K562 (cell line): Measurements from ENCODE around the gene ARHGEF40. TPM values are rescaled to one million over a fixed set of nuclear protein-coding genes. Genes with fewer than 3 reads are reported as not detected.

ENCODE experiments used
- ATAC-seq: fragments of 200-7000 bp; cut with Tn5 transposase; 3 replicates; pipeline ENCODE4 v1.9.1; 2020; ENCODE audit warnings: moderate library complexity
- BruUV-seq: library from RNA; stranded (reverse); fragments of 400-500 nt; replicated peaks from 2 replicates; lab custom pipeline; 2021; lab: Mats Ljungman, UMichigan
- CTCF ChIA-PET: fragments of 300-600 bp; formaldehyde crosslinking; extraction: SDS; loops from one replicate; lab custom pipeline; 2021; ENCODE audit warnings: low intra/inter-chr PET ratio; lab: Yijun Ruan, JAX
- POLR2A ChIA-PET: fragments of 300-600, 350-650 bp; sonication (Branson Sonifier 250); formaldehyde crosslinking; extraction: SDS; loops from one replicate; lab custom pipeline; 2021; ENCODE audit warnings: antibody characterized with exemption, inconsistent platforms; lab: Yijun Ruan, JAX
- DNase-seq, 4 experiments: peaks; one replicate each; pipeline versions ENCODE4 v3.0.0 to v3.0.0-alpha.2; 2011 to 2018; ENCODE audit warnings: low spot score in 3 of 4, mixed read lengths in 3 of 4; ENCODE audit errors: extremely low read depth in 1 of 4
- FAIRE-seq: peaks from 2 replicates; lab custom pipeline; 2011; peaks lifted over from hg19 to GRCh38; lab: Jason Lieb, UNC
- H2AFZ ChIP-seq: 2 replicates; pipeline ENCODE4 v1.6.0; 2011; ENCODE audit warnings: low read depth, low read length, control low read depth, inconsistent platforms
- H3K27ac ChIP-seq: fragments of 200-600 bp; 3 replicates; pipeline ENCODE4 v1.8.0; 2011; ENCODE audit warnings: low read depth, mild to moderate bottlenecking, control low read depth, inconsistent platforms, low read length, moderate library complexity, mixed read lengths; ENCODE audit errors: extremely low read depth
- H3K27me3 ChIP-seq, 2 experiments: fragments of 300-600 bp in 1 of 2; 2 replicates in 1 of 2; 3 replicates in 1 of 2; pipeline versions ENCODE4 v1.6.0 to v1.8.0; 2011; ENCODE audit warnings: inconsistent platforms in 2 of 2, low read length in 2 of 2, mild to moderate bottlenecking in 1 of 2, mixed read lengths in 1 of 2, moderate library complexity in 1 of 2; ENCODE audit not compliant: control insufficient read depth in 2 of 2, insufficient read depth in 2 of 2
- H3K36me3 ChIP-seq: fragments of 300-600 bp; 3 replicates; pipeline ENCODE4 v1.8.0; 2011; ENCODE audit warnings: mild to moderate bottlenecking, low read length, inconsistent platforms; ENCODE audit not compliant: control insufficient read depth, insufficient read depth
- H3K4me1 ChIP-seq, 2 experiments: fragments of 200-600 bp in 1 of 2; replicated peaks in 1 of 2; 2 replicates in 1 of 2; 3 replicates in 1 of 2; pipeline versions ENCODE4 v1.5.1 to v1.8.0; 2011; ENCODE audit warnings: inconsistent platforms in 2 of 2, low read length in 2 of 2, mild to moderate bottlenecking in 1 of 2, mixed read lengths in 1 of 2, moderate library complexity in 1 of 2; ENCODE audit not compliant: control insufficient read depth in 2 of 2, insufficient read depth in 2 of 2
- H3K4me2 ChIP-seq: 2 replicates; pipeline ENCODE4 v1.6.1; 2011; ENCODE audit warnings: low read length, control low read depth, inconsistent platforms, mixed read lengths; ENCODE audit not compliant: insufficient read depth
- H3K4me3 ChIP-seq: fragments of 200-600 bp; sonication (generic), shearing (Covaris generic); 2 replicates; pipeline ENCODE4 v1.5.1; 2016; ENCODE audit warnings: control low read depth, inconsistent platforms
- H3K79me2 ChIP-seq: fragments of 200-600 bp; 3 replicates; pipeline ENCODE4 v1.8.0; 2011; ENCODE audit warnings: low read length, inconsistent platforms; ENCODE audit not compliant: control insufficient read depth, insufficient read depth
- H3K9ac ChIP-seq, 2 experiments: 2 replicates each; pipeline versions ENCODE4 v1.6.0 to v1.6.1; 2011; ENCODE audit warnings: low read depth in 2 of 2, low read length in 2 of 2, control low read depth in 1 of 2, inconsistent platforms in 1 of 2, mild to moderate bottlenecking in 1 of 2, mixed read lengths in 1 of 2; ENCODE audit not compliant: insufficient read depth in 1 of 2
- H3K9me1 ChIP-seq: one replicate; pipeline ENCODE4 v1.6.0; 2011; ENCODE audit warnings: inconsistent platforms, mild to moderate bottlenecking, low read length, moderate library complexity; ENCODE audit not compliant: control insufficient read depth, insufficient read depth
- H3K9me3 ChIP-seq: replicated peaks from 2 replicates; pipeline ENCODE4 v1.5.1; 2011; ENCODE audit warnings: low read depth, low read length, inconsistent platforms; ENCODE audit not compliant: control insufficient read depth, insufficient read depth
- H4K20me1 ChIP-seq: replicated peaks from 2 replicates; pipeline ENCODE4 v1.6.1; 2011; ENCODE audit warnings: low read length, inconsistent platforms, mixed read lengths; ENCODE audit not compliant: control insufficient read depth, insufficient read depth
- BRF1 ChIP-seq: IDR thresholded peaks from 3 replicates; pipeline ENCODE4 v1.6.1; 2011; ENCODE audit warnings: borderline replicate concordance, mild to moderate bottlenecking; ENCODE audit not compliant: insufficient read length; ENCODE audit errors: extremely low read depth
- ELF1 ChIP-seq: fragments of 200-800 bp; sonication (Bioruptor generic); IDR thresholded peaks from 2 replicates; pipeline ENCODE4 v1.6.1; 2016; ENCODE audit warnings: missing genetic modification characterization, missing compliant biosample characterization
- RB1 ChIP-seq: fragments of 450-650 bp; IDR thresholded peaks from 2 replicates; pipeline ENCODE4 v1.6.1; 2017; ENCODE audit warnings: low read depth, mild to moderate bottlenecking
- ZNF174 ChIP-seq: fragments of 250-450 bp; sonication (Bioruptor Pico); IDR thresholded peaks from 2 replicates; pipeline ENCODE4 v1.4.0; 2020; ENCODE audit warnings: mild to moderate bottlenecking
- WGBS: fragments of 100-300 bp; shearing (Covaris generic); methylation state at CpG from one replicate; pipeline ENCODE4 v1.1.6; 2016; ENCODE audit warnings: low coverage, mixed read lengths; ENCODE audit not compliant: insufficient coverage; ENCODE audit errors: missing lambda C conversion rate; 5-methylcytosine and 5-hydroxymethylcytosine counted together
- in situ Hi-C: fragments of 300-500 bp; cut with MboI; formaldehyde crosslinking; loops from 4 replicates; pipeline ENCODE4 v1.15.0; 2018; ENCODE audit warnings: inconsistent platforms, mixed read lengths
- intact Hi-C: fragments of 100-400 bp; cut with micrococcal nuclease; formaldehyde crosslinking; loops from 2 replicates; pipeline ENCODE4 v1.14.2; 2022
- polyA plus RNA-seq, 8 experiments: library from polyadenylated mRNA; depleted of rRNA in 4 of 8; stranded (reverse) in 5 of 8; unstranded in 3 of 8; fragments of >200 nt; fragmentation: Nextera tagmentation in 2 of 8; fragmentation: Illumina TruSeq in 1 of 8; extraction: Ambion mirVana in 2 of 8; extraction: Trizol in 1 of 8; gene quantifications; 2 replicates each; pipeline versions ENCODE4 v1.2.1 to v1.2.3, GENCODE V29; 2011 to 2014; ENCODE audit warnings: inconsistent platforms in 1 of 8, missing spikeins in 1 of 8
- total RNA-seq, 7 experiments: library from RNA; depleted of rRNA in 6 of 7; stranded (reverse); fragments of >200 nt in 6 of 7; fragmentation: Illumina TruSeq in 2 of 7; extraction: Trizol in 2 of 7; gene quantifications; 2 replicates each; pipeline versions ENCODE4 v1.2.1 to v1.2.3, GENCODE V29; 2011 to 2021; ENCODE audit warnings: low replicate concordance in 1 of 7
- TF ChIP-seq, protein P1 (sequence below), 2 experiments: fragments of 450-650 bp in 1 of 2; sonication (generic) in 1 of 2; formaldehyde crosslinking in 1 of 2; IDR thresholded peaks; 2 replicates each; pipeline versions ENCODE4 v1.7.1 to v1.9.0; 2016 to 2022; ENCODE audit warnings: inconsistent platforms in 1 of 2, mild to moderate bottlenecking in 1 of 2, missing genetic modification reagents in 1 of 2
- TF ChIP-seq, protein P2 (sequence below): fragments of 450-650 bp; IDR thresholded peaks from 2 replicates; pipeline ENCODE4 v1.6.1; 2018; ENCODE audit not compliant: partially characterized antibody

The ARHGEF40 gene
- total and polyA plus RNA-seq, 9 of the 15 experiments (the other 6 are each of a cell fraction or from before 2014, with no cell fraction given) = 0.42 to 6.3 (median 3.8) TPM

DNA sequence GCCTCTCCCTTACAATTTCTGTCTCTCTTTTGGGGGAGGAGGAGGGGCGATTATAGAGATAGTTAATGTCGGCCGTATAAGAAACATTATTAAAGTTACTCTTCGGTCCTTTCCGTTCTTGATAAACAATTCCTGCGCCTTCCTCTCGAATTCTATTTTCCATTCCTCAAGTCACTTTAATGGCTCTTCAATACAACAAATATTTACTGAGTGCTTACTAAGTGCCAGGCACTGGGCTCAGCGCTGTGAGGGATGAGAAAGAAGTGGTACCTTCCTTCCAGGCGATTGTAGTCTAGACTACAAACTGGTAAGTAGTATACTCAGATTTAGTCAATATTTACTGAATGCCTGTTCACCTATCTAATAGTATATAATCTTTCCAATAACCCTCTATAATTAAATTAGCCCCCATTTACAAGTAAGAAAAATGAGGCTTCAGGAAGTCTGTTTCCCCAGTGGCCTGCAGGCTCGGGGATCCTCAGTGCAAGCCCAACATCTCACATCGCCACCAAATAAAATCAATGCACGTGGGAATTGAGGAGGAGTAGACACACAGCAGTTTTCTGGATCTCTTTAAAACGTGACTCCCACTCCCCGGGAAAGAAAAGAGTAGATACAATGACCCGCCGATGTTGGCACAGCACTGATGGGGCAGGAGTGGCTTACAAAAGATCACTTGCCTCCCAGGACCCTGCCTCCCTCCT is 28.9 kb downstream of the ARHGEF40 start:
- Histone ChIP-seq H3K9me3 (no peaks in the 10 kb centered on the region), H3K9ac (peak overlapping the region; percentile 27 to 86; a peak in 3 of 4 replicates), H3K36me3 (no peaks in the 10 kb centered on the region), H3K4me2 (peak overlapping the region; percentile 64), H4K20me1 (no peaks in the 10 kb centered on the region), H3K79me2 (0 out of 3 replicates have a peak, but pooled peaks cover 6% of the 10 kb centered on the region), H3K27ac (peak overlapping the region; percentile 12; the same call in 2 of the 3 replicates), H3K4me1 (peaks cover 24 to 35% of the 10 kb centered on the region in 2 experiments), H3K9me1 (no peaks in the 10 kb centered on the region), H2AFZ (peak overlapping the region; percentile 54), H3K27me3 (no peaks in the 10 kb centered on the region), H3K4me3 (peak overlapping the region; percentile 53)
- 27% methylated on average over 16 of the region's 16 CpGs for WGBS
- POLR2A ChIA-PET = interaction anchor here (0.8 kb wide), 1 partner anchor 93 kb away, joined by 3 read pairs; no protein-coding TSS in a partner anchor
- BruUV-seq = no TSS peak
- ATAC-seq (no peak), DNase-seq (no peak), FAIRE-seq (no peak)
- in situ Hi-C loops = no loop called here
- intact Hi-C loops = no loop called here
- CTCF ChIA-PET = no interaction called here
- TF ChIP-seq, protein P1, sequence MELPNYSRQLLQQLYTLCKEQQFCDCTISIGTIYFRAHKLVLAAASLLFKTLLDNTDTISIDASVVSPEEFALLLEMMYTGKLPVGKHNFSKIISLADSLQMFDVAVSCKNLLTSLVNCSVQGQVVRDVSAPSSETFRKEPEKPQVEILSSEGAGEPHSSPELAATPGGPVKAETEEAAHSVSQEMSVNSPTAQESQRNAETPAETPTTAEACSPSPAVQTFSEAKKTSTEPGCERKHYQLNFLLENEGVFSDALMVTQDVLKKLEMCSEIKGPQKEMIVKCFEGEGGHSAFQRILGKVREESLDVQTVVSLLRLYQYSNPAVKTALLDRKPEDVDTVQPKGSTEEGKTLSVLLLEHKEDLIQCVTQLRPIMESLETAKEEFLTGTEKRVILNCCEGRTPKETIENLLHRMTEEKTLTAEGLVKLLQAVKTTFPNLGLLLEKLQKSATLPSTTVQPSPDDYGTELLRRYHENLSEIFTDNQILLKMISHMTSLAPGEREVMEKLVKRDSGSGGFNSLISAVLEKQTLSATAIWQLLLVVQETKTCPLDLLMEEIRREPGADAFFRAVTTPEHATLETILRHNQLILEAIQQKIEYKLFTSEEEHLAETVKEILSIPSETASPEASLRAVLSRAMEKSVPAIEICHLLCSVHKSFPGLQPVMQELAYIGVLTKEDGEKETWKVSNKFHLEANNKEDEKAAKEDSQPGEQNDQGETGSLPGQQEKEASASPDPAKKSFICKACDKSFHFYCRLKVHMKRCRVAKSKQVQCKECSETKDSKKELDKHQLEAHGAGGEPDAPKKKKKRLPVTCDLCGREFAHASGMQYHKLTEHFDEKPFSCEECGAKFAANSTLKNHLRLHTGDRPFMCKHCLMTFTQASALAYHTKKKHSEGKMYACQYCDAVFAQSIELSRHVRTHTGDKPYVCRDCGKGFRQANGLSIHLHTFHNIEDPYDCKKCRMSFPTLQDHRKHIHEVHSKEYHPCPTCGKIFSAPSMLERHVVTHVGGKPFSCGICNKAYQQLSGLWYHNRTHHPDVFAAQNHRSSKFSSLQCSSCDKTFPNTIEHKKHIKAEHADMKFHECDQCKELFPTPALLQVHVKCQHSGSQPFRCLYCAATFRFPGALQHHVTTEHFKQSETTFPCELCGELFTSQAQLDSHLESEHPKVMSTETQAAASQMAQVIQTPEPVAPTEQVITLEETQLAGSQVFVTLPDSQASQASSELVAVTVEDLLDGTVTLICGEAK (IDR thresholded peaks at IDR 0.05) = peak; percentile 53; the same call in 1 of the 2 replicates
- TF ChIP-seq, protein P1 (CRISPR knock-in tag; IDR thresholded peaks at IDR 0.05) = no peak
- TF ChIP-seq BRF1 (no peak), ZNF174 (CRISPR knock-in tag) (no peak), RB1 (no peak), ELF1 (tag) (peak; percentile 8; the same call in 1 of the 2 replicates)
- TF ChIP-seq, protein P2, sequence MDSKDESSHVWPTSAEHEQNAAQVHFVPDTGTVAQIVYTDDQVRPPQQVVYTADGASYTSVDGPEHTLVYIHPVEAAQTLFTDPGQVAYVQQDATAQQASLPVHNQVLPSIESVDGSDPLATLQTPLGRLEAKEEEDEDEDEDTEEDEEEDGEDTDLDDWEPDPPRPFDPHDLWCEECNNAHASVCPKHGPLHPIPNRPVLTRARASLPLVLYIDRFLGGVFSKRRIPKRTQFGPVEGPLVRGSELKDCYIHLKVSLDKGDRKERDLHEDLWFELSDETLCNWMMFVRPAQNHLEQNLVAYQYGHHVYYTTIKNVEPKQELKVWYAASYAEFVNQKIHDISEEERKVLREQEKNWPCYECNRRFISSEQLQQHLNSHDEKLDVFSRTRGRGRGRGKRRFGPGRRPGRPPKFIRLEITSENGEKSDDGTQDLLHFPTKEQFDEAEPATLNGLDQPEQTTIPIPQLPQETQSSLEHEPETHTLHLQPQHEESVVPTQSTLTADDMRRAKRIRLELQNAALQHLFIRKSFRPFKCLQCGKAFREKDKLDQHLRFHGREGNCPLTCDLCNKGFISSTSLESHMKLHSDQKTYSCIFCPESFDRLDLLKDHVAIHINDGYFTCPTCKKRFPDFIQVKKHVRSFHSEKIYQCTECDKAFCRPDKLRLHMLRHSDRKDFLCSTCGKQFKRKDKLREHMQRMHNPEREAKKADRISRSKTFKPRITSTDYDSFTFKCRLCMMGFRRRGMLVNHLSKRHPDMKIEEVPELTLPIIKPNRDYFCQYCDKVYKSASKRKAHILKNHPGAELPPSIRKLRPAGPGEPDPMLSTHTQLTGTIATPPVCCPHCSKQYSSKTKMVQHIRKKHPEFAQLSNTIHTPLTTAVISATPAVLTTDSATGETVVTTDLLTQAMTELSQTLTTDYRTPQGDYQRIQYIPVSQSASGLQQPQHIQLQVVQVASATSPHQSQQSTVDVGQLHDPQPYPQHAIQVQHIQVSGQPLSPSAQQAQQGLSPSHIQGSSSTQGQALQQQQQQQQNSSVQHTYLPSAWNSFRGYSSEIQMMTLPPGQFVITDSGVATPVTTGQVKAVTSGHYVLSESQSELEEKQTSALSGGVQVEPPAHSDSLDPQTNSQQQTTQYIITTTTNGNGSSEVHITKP = peak; percentile 35
